ENCODE data around the gene UGT1A7.
"Not testable (repeated sequence)": the region's sequence is repeated elsewhere in the genome, so short reads cannot be mapped to it uniquely, and the experiment has no call there.

Gene UGT1A7

GRCh38 chr2:233714121-233714520, 32.4 kb downstream of the UGT1A7 start:
- DNase-seq, result no peak

- DNase-seq, result no peak
Observed at GRCh38 chr2:233718552-233718951, 36.9 kb downstream of the UGT1A7 start, which contains the start of gene UGT1A4. UGT1A4 (plus strand) TSS chr2:233718736; CDS start chr2:233718821, 85 bp downstream.

GRCh38 chr2:233728723-233729301, 47.1 kb downstream of the UGT1A7 start, which contains the start of gene UGT1A3:
UGT1A3 (plus strand) TSS chr2:233729042; CDS start chr2:233729127, 85 bp downstream.
- no peak for DNase-seq

- not testable (repeated sequence) for DNase-seq
Observed at GRCh38 chr2:233736868-233737653, 55.4 kb downstream of the UGT1A7 start.

- no peak for DNase-seq
Observed at GRCh38 chr2:233740870-233741269, 59.2 kb downstream of the UGT1A7 start.

- DNase-seq, result no peak
Observed at GRCh38 chr2:233743464-233744259, 62.0 kb downstream of the UGT1A7 start.

GRCh38 chr2:233745073-233745755, 63.5 kb downstream of the UGT1A7 start:
- DNase-seq, result no peak

GRCh38 chr2:233745838-233746237, 64.1 kb downstream of the UGT1A7 start:
- DNase-seq, result not testable (repeated sequence)

GRCh38 chr2:233746475-233747282, 65.0 kb downstream of the UGT1A7 start:
- DNase-seq, result no peak

- no peak for DNase-seq
Observed at GRCh38 chr2:233747283-233747544, 65.5 kb downstream of the UGT1A7 start.

GRCh38 chr2:233750689-233751088, 69.0 kb downstream of the UGT1A7 start:
- not testable (repeated sequence) for DNase-seq

- not testable (repeated sequence) for DNase-seq
Observed at GRCh38 chr2:233751212-233752009, 69.7 kb downstream of the UGT1A7 start.

GRCh38 chr2:233754872-233755611, 73.3 kb downstream of the UGT1A7 start:
- DNase-seq, result no peak

GRCh38 chr2:233756429-233757081, 74.9 kb downstream of the UGT1A7 start:
- DNase-seq, result no peak

GRCh38 chr2:233758141-233758540, 76.4 kb downstream of the UGT1A7 start:
- DNase-seq, result no peak

GRCh38 chr2:233758849-233759248, 77.1 kb downstream of the UGT1A7 start:
- DNase-seq, result no peak

GRCh38 chr2:233760043-233760442, 78.3 kb downstream of the UGT1A7 start, which contains the start of gene UGT1A1:
UGT1A1 (plus strand) TSS chr2:233760270; CDS start chr2:233760288, 18 bp downstream.
- DNase-seq, result no peak

- DNase-seq, result no peak
Observed at GRCh38 chr2:233761040-233761769, 79.5 kb downstream of the UGT1A7 start.

- no peak for DNase-seq
Observed at GRCh38 chr2:233764264-233764663, 82.6 kb downstream of the UGT1A7 start.
